Epithelial cell of proximal tubule (primary cell): Measurements from ENCODE around the gene FZD7. TPM values are rescaled to one million over a fixed set of nuclear protein-coding genes. Genes with fewer than 3 reads are reported as not detected.

ENCODE experiments used
- DNase-seq: peaks from one replicate; pipeline ENCODE4 v3.0.0-alpha.2; 2011; ENCODE audit warnings: low read depth
- H3K4me3 ChIP-seq: 2 replicates; pipeline ENCODE4 v1.5.1; 2011; ENCODE audit warnings: low read depth, mild to moderate bottlenecking, low read length
- total RNA-seq: library from RNA; depleted of rRNA; stranded (reverse); fragments of >200 nt; gene quantifications from 2 replicates; pipeline ENCODE4 v1.2.3, GENCODE V29; 2015
- TF ChIP-seq, protein P1 (sequence below): conservative IDR thresholded peaks from 2 replicates; pipeline ENCODE4 v1.5.1; 2012; ENCODE audit warnings: low read depth, mild to moderate bottlenecking, low read length

FZD7 gene
- total RNA-seq, 1 donor from 2014 or later = 34.8 TPM

DNA sequence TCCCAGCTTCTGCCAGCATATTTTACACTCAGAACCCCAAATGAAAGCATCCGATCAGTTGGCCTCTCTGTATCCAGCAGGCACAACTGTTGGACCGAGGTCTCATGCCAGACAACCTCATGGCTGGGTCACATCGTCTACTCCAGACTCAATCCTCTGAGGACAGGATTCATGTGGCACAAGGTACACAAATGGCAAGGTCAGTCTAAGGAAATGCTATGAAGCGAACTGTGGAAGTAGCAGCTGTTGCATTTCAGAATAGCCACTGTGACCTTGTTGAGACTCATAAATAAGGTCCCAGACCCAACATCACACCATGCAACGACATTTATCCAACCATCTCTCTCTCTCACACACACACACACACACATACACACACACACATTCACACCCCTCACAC, 7.1 kb upstream of the FZD7 start:
- TF ChIP-seq, protein P1, sequence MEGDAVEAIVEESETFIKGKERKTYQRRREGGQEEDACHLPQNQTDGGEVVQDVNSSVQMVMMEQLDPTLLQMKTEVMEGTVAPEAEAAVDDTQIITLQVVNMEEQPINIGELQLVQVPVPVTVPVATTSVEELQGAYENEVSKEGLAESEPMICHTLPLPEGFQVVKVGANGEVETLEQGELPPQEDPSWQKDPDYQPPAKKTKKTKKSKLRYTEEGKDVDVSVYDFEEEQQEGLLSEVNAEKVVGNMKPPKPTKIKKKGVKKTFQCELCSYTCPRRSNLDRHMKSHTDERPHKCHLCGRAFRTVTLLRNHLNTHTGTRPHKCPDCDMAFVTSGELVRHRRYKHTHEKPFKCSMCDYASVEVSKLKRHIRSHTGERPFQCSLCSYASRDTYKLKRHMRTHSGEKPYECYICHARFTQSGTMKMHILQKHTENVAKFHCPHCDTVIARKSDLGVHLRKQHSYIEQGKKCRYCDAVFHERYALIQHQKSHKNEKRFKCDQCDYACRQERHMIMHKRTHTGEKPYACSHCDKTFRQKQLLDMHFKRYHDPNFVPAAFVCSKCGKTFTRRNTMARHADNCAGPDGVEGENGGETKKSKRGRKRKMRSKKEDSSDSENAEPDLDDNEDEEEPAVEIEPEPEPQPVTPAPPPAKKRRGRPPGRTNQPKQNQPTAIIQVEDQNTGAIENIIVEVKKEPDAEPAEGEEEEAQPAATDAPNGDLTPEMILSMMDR = no peak
- H3K4me3 ChIP-seq = no peak overlapping the region
- DNase-seq = no peak

DNA sequence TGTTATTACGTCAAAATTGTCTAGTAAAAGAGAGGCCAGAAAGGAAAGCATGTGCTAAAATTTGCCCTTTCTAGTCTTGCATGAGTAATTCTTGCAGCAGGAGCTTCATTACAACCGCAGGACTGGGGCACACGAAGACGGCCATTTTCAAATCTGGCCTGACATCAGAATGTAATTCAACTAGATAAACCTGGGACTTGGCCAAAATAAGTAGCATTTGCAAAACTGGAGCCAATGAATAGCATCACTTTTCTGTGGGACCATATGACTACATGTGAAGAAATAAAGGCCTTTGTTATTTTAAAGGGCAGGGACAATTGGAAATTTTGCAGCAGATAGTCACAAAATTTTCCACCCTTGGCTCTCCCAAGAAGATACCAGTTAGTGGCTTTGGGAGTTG, 3.0 kb upstream of the FZD7 start:
- H3K4me3 ChIP-seq = no peak overlapping the region
- DNase-seq = no peak
- TF ChIP-seq, protein P1 = no peak

DNA sequence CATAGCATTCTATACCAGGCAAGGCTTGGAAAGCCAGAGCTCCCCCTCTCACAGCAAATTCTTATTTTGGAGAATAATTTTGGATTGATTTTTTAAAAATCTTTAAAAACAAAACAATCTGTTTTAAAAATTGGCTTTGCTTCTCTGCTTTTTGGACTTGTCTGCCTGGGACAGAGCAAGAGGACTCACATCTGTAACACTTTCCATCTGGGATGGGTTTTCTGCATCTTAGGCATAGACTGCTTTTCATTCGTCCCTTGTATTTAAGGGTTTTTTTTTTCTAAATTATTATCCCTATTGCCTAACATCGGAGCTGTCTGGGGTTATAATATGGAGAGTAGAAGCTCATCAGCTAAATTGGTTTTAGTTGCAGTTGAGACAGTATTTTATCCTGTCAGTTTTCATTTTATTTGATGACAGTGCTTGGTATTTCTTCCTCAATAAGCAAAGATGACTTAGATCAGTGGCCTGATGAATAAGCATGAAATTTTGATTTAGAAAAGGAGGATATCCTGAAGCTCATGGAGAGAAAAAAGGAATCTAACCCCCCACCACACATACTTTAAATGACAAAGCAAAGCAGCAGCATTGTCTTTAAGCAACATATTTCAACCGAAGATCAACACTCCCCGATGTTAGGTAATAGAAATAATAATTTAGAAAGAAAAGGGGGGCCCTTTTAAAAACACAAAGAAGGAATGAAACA, 2.3 kb upstream of the FZD7 start:
- TF ChIP-seq, protein P1 = no peak
- DNase-seq = no peak
- no peak overlapping the region for H3K4me3 ChIP-seq

DNA sequence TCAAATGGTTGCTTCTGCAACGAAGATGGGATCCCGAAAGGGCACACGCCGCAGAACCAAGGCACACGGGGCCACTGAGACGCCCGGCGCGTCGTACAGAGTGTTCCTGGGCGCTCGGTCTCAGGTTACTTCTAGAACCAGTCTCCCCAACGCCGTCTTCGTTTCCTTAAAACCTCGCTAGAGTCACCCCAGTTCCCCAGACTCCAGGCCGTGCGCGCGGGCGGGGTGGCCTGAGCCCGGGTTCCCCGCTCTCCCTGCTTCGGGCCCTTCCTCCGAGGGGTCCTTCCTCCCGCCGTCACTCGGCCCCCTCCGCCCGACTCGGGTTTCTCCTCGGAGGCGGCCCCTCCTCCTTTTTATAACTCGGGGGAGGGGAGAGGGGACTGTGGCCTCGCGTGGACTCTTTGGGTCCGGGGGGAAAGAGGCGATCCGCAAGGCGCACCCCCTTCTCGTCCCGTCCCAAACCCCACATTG, 774 bp upstream of the FZD7 start:
- no peak for DNase-seq
- TF ChIP-seq, protein P1 = no peak
- H3K4me3 ChIP-seq = peak overlapping the region; percentile 82

DNA sequence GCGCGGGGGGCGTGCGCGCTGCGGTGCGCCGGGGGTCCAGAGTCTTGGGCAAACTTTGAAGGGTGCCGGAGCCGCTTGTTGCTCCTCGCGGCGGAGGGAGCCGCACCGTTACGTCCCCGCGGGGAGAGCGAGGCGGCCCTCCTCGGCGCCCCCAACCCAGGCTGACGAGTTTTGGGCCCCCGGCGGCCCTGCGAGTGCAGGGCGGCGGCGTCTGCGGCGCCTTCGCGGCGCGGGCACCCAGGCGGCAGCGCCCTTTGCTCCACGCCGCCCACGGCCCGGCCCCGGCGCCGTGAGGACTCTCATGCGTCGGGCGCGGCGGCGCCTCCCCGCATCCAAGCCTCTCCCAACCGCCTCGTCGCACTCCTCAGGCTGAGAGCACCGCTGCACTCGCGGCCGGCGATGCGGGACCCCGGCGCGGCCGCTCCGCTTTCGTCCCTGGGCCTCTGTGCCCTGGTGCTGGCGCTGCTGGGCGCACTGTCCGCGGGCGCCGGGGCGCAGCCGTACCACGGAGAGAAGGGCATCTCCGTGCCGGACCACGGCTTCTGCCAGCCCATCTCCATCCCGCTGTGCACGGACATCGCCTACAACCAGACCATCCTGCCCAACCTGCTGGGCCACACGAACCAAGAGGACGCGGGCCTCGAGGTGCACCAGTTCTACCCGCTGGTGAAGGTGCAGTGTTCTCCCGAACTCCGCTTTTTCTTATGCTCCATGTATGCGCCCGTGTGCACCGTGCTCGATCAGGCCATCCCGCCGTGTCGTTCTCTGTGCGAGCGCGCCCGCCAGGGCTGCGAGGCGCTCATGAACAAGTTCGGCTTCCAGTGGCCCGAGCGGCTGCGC, 814 bp downstream of the FZD7 start:
- TF ChIP-seq, protein P1 = no peak
- H3K4me3 ChIP-seq = peak overlapping the region; percentile 64
- DNase-seq = no peak

DNA sequence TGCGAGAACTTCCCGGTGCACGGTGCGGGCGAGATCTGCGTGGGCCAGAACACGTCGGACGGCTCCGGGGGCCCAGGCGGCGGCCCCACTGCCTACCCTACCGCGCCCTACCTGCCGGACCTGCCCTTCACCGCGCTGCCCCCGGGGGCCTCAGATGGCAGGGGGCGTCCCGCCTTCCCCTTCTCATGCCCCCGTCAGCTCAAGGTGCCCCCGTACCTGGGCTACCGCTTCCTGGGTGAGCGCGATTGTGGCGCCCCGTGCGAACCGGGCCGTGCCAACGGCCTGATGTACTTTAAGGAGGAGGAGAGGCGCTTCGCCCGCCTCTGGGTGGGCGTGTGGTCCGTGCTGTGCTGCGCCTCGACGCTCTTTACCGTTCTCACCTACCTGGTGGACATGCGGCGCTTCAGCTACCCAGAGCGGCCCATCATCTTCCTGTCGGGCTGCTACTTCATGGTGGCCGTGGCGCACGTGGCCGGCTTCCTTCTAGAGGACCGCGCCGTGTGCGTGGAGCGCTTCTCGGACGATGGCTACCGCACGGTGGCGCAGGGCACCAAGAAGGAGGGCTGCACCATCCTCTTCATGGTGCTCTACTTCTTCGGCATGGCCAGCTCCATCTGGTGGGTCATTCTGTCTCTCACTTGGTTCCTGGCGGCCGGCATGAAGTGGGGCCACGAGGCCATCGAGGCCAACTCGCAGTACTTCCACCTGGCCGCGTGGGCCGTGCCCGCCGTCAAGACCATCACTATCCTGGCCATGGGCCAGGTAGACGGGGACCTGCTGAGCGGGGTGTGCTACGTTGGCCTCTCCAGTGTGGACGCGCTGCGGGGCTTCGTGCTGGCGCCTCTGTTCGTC, 1.7 kb downstream of the FZD7 start:
- TF ChIP-seq, protein P1 = peak; percentile 43
- H3K4me3 ChIP-seq = peak overlapping the region; percentile 64
- no peak for DNase-seq
